GM12878 (cell line): ENCODE results near the gene ID3.

Experiments
- BCL11A ChIP-seq: IDR thresholded peaks from 2 replicates; pipeline ENCODE4 v1.6.1; 2011; ENCODE audit warnings: low read depth, low read length
- CBFB ChIP-seq: IDR thresholded peaks from 2 replicates; pipeline ENCODE4 v1.6.1; 2016; ENCODE audit warnings: antibody characterized with exemption, low read depth
- CHD2 ChIP-seq: IDR thresholded peaks from 2 replicates; pipeline ENCODE4 v1.6.1; 2011; ENCODE audit warnings: low read depth, low read length, improper control_type of control experiment, borderline replicate concordance
- POLR2A ChIP-seq: IDR thresholded peaks from 2 replicates; pipeline ENCODE4 v1.6.1; 2011; ENCODE audit warnings: low read depth, mild to moderate bottlenecking, low read length
- REST ChIP-seq: IDR thresholded peaks from 2 replicates; pipeline ENCODE4 v1.6.1; 2012; ENCODE audit warnings: mild to moderate bottlenecking, low read depth, low read length
- SMC3 ChIP-seq: IDR thresholded peaks from 2 replicates; pipeline ENCODE4 v1.6.1; 2011; ENCODE audit warnings: low read length, improper control_type of control experiment, borderline replicate concordance
- TCF12 ChIP-seq: IDR thresholded peaks from 2 replicates; pipeline ENCODE4 v1.6.1; 2011; ENCODE audit warnings: low read depth, mild to moderate bottlenecking, low read length
- TF ChIP-seq, protein P1 (sequence below), 3 experiments: IDR thresholded peaks in 2 of 3; conservative IDR thresholded peaks in 1 of 3; 2 replicates each; pipeline ENCODE4 v1.5.1; 2011; ENCODE audit warnings: low read depth in 3 of 3, low read length in 3 of 3, mild to moderate bottlenecking in 3 of 3, control low read depth in 2 of 3, moderate library complexity in 2 of 3, inconsistent platforms in 1 of 3, mixed read lengths in 1 of 3; ENCODE audit not compliant: control insufficient read depth in 2 of 3, insufficient read depth in 1 of 3; ENCODE audit errors: extremely low read depth in 1 of 3
- TF ChIP-seq, protein P2 (sequence below): IDR thresholded peaks from 2 replicates; pipeline ENCODE4 v1.6.1; 2012; ENCODE audit warnings: low read depth, low read length, improper control_type of control experiment

GRCh38 chr1:23524163-23524562 lies 35.1 kb downstream of the ID3 start:
- no peak for TF ChIP-seq REST
- no peak for TF ChIP-seq TCF12
- TF ChIP-seq SMC3: no peak
- TF ChIP-seq, protein P1, sequence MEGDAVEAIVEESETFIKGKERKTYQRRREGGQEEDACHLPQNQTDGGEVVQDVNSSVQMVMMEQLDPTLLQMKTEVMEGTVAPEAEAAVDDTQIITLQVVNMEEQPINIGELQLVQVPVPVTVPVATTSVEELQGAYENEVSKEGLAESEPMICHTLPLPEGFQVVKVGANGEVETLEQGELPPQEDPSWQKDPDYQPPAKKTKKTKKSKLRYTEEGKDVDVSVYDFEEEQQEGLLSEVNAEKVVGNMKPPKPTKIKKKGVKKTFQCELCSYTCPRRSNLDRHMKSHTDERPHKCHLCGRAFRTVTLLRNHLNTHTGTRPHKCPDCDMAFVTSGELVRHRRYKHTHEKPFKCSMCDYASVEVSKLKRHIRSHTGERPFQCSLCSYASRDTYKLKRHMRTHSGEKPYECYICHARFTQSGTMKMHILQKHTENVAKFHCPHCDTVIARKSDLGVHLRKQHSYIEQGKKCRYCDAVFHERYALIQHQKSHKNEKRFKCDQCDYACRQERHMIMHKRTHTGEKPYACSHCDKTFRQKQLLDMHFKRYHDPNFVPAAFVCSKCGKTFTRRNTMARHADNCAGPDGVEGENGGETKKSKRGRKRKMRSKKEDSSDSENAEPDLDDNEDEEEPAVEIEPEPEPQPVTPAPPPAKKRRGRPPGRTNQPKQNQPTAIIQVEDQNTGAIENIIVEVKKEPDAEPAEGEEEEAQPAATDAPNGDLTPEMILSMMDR (IDR thresholded peaks at IDR 0.05 in 2 of 3, conservative IDR thresholded peaks at IDR 0.05 in 1 of 3; ENCODE audit: control insufficient read depth in 2 of 3, extremely low read depth in 1 of 3, insufficient read depth in 1 of 3, low read depth in 3 of 3, low read length in 3 of 3): no peak
- TF ChIP-seq BCL11A: no peak
- no peak for TF ChIP-seq POLR2A
- TF ChIP-seq, protein P2, sequence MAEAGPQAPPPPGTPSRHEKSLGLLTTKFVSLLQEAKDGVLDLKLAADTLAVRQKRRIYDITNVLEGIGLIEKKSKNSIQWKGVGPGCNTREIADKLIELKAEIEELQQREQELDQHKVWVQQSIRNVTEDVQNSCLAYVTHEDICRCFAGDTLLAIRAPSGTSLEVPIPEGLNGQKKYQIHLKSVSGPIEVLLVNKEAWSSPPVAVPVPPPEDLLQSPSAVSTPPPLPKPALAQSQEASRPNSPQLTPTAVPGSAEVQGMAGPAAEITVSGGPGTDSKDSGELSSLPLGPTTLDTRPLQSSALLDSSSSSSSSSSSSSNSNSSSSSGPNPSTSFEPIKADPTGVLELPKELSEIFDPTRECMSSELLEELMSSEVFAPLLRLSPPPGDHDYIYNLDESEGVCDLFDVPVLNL: no peak
- TF ChIP-seq CBFB: no peak
- TF ChIP-seq CHD2: no peak
